Left ventricle myocardium superior (tissue), 1 donor: Measurements from ENCODE around the gene DENND2C. TPM values are rescaled to one million over a fixed set of nuclear protein-coding genes. Genes with fewer than 3 reads are reported as not detected.

Experiments used
- ATAC-seq: fragments of 200-7000 bp; cut with Tn5 transposase; one replicate; pipeline ENCODE4 v1.9.1; 2020; ENCODE audit warnings: mild to moderate bottlenecking, moderate library complexity
- DNase-seq: peaks from one replicate; pipeline ENCODE4 v3.0.0-alpha.2; 2020
- intact Hi-C: fragments of 100-400 bp; cut with micrococcal nuclease; formaldehyde crosslinking; loops from one replicate; pipeline ENCODE4 v1.11.0; 2022
- long read RNA-seq: library from polyadenylated mRNA; unstranded; transcript quantifications from one replicate; pipeline ENCODE4 v2.0.0, GENCODE V29; 2021
- total RNA-seq: library from RNA; stranded (reverse); fragmentation: NEBNext Ultra II Directional; extraction: Animal tissue kit (Norgen Biotek cat#: 25700); gene quantifications from one replicate; pipeline ENCODE4 v1.2.1, GENCODE V29; 2021
- donor health status: DM: no; HTN: yes; CAD: no; lungs with severe emphysema.

DENND2C gene, protein sequence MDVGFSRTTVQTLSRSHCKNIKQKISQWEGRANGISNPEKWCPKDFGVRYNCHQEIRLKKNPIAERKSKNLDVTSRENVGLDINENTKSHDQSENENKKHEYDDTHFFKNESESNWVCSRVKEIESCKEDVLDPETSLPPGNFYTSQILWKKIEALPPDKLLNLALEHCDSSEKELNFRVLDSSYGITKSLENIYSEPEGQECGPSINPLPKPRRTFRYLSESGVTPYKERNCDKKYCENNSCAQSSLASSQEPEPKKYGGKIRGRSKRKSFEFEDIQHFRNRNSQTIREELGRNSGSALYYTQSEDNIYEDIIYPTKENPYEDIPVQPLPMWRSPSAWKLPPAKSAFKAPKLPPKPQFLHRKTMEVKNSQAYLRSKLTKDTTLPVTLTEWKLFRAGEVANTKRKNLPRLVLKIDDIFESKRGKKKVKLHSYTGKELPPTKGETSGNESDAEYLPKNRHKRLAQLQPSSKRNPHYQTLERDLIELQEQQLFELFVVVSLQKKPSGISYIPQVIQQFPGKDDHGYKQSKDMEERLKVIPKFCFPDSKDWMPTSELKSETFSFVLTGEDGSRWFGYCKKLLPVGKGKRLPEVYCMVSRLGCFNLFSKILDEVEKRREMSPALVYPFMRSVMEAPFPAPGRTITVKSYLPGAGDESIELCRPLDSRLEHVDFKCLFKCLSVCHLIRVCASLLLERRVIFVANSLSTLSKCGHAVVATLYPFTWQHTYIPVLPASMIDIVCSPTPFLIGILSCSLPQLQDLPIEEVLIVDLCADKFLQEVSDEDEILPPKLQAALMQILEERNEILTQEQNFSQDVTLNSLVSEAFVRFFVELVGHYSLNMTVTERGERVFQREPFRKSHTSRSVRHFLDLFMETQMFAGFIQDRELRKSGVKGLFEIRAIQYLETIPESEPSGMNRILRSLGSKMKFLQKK
- total RNA-seq, result 4.2 TPM
- long read RNA-seq, partial matches to known transcripts, result 0 of 1 reads
- long read RNA-seq, other reads (novel, unspliced or antisense), result 1 of 1 reads

DNA sequence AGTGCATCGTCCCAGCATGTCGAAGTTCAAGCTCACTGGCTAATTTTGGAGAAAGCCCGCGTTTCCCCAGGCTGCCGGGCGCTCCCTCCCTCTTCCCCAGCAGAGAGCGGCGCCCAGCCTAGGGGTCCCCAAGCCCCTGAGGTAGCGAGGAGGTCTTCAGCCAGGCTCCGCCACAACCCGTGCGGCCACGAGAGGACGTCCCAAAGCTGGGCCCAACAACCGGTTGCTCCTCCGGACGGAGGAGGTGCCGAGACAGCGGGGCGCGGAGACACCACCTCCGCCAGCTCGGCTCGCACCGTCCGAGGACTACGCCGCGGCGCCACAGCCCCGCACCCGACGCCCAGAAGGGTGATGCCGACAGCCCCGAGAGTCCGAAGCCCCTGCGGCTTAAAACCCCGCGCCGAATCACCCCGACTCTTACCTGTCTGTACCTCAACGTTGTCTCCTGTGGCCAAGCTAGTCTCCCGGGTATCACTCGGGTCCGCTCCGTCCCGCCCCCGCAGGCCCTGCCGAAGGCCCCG is at the start of gene DENND2C:
Gene DENND2C (minus strand): TSS at position 488 of the 521 bp plus-strand sequence. CDS start 44,065 bp downstream, outside the sequence.
- intact Hi-C loops, result no loop called here
- peak; percentile 66 for ATAC-seq
- DNase-seq, result no peak

DNA sequence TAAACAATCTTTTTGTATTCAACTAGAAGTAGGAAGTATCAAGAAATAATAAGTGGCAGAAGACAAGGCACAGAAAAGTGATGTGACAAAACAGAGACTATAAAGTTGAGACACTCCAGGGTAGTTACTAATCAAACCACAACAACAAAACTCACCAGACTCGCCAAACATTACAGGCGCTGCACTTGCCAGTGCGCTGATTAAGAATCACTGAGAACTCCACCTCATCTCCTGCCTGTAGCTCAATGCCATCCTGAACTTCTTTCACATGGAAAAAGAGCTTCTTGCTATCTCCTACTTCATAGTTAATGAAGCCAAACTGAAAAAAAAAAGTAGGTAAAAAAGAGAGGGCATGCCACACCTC is 49.6 kb upstream of the DENND2C start:
- intact Hi-C loops, result no loop called here
- ATAC-seq, result no peak
- no peak for DNase-seq

DNA sequence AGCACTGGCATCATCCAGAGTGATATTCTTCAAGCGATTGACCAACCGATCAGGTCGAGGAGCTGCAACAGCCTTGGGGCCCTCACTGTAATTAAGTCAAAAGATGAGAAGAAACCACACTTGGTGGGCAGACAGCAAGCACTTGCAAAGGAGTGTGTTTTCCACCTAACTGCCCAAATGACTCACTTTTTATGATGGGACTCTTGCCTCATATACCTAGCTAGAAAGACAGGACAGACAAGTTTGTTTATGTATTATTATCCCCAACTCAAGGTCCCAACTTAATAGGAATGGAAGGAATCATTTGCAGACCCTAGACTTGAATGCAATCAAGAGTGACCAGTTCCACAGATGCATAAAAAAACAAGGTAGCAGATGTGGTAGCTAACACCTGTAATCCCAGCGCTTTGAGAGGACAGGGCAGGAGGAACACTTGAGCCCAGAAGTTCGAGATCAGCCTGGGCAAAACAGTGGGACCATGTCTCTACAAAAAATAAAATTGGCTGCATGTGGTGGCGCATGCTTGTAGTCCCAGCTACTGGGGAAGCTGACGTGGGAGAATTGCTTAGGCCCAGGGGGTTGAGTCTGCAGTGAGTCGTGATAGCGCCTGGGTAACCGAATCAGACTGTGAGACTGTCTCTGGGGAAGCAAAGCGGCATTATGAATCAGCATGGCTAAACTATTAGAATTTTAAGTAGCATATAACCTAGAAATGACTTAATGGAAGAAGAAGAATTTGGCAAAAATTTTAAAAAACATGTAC is 49.0 kb upstream of the DENND2C start:
- intact Hi-C loops, result no loop called here
- ATAC-seq (no peak), DNase-seq (no peak)

DNA sequence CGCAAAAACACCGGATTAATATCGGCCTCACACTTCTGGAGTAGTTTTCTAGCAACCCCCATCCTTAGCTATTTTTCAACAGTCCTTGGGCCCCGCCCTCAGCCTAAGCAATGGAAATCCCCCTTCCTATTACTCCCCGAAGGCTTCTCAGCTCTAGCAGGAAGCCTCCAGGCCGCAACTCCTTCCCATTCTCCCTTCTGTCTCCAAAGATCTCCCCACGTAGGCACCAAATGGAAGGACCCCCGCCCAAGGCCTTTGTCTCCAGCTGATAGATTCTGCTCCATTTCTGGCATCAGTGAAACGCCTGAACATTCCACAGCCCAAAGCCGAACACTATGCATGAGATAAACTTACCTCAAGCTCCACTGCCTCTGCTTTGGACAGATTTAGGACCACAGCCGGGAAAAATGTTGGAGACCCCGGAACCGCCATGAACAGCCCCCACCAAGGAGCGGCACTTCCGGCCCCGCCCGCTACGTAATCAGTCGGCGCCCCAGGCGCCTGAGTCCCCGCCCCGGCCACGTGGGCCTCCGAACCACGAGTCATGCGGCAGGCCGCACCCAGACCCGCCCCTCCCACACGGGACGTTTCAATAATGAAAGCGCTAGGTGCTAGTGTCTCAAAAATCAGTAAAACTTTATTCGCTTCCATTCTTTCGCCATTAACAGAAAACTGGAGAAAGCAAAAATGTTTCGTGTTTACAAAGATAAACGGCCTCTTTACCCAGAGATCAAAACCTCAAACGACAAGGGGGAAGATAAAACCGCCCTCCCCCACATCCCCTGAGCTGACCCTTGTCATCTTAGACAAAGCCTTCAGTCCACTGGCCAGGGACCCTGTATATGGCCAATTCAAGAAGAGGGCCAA is 46.7 kb upstream of the DENND2C start, which contains the start of gene NRAS:
Gene NRAS (minus strand): TSS at position 468 of the 867 bp plus-strand sequence. CDS start 611 bp downstream, outside the sequence.
- ATAC-seq (peak; percentile 100), DNase-seq (peak; percentile 96)
- intact Hi-C loops, result no loop called here

DNA sequence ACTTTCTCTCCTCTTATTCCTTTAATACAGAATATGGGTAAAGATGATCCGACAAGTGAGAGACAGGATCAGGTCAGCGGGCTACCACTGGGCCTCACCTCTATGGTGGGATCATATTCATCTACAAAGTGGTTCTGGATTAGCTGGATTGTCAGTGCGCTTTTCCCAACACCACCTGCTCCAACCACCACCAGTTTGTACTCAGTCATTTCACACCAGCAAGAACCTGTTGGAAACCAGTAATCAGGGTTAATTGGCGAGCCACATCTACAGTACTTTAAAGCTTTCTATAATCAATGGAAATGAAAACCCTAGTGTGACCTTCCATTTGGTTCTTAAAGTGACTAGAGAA is 46.1 kb upstream of the DENND2C start:
- DNase-seq, result no peak
- intact Hi-C loops, result no loop called here
- ATAC-seq, result peak; percentile 12

DNA sequence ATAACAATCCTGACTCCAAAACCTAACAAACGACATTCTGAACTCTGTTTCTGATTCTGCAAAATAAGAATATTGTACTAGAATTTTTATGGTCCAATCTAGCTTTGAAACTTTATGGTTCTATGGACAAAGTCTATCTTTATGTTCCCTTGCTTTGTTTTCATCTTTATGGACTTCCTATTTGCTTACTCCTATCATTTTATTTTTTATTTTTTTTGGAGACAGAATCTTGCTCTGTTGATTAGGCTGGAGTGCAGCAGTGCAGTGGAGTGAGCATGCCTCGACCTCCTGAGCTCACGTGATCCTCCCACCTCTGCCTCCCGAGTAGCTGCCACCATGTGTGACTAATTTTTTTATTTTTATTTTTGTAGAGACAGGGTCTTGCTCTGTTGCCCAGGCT is 43.1 kb upstream of the DENND2C start:
- ATAC-seq, result no peak

DNA sequence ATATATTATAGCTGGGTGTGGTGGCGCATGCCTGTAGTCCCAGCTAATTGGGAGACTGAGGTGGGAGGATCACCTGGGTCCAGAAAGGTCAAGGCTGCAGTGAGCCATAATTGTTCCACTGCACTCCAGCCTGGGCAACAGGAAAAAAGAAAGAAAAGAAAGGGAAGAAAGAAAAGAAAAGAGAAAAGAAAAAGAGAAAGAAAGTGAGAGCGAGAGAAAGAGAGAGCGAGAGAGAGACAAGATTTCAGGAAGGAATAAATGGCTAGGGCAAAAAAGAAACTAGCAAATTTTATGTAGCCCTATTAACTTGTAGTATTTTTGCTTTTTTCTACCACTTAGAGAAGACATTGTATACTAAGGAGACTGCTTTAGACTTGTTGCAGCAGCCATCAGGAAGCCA is 40.5 kb upstream of the DENND2C start:
- ATAC-seq (no peak), DNase-seq (no peak)
- intact Hi-C loops, result no loop called here

More for the DNA sequence above, 43.1 kb upstream of the DENND2C start:
- no peak for DNase-seq
- intact Hi-C loops, result no loop called here

DNA sequence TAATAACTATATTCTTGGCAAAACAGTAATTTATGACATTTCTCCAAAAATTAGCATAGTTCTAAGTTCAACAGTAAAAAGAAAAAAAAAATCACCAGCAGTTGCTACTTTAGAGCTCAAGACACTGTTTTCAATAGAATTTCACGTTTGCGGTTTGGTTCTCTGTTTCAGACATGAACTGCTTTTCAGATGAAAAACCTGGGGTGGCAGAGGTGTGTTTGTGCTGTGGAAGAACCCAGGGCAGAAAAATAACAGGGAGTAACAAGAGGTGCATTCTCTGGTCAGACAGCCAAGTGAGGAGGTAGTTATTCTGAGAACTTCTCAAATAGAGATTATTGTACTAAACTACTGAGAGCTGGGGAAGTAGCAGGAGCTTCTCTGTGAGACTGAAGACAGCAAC is 37.8 kb upstream of the DENND2C start:
- DNase-seq, result no peak
- intact Hi-C loops, result no loop called here
- ATAC-seq, result no peak

DNA sequence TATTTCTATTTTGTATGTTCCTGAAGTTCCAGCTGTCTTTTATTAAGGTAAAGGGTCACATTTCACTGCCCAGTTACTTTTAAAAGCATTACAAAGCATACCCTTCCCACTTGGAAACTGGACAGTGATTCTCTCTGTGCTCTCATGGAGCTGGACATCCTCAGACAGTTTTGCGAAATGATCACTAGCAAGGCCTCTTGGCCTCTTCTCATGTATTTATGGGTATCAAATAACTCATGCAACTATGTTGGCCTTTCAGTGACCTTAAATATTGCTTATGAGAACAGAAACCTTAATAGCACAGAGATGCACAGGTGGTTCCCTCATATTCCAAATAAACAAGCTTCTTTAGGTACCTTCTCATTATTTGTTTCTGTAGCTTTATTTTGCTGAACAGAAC is 33.4 kb upstream of the DENND2C start:
- ATAC-seq (no peak), DNase-seq (no peak)
- intact Hi-C loops, result no loop called here

DNA sequence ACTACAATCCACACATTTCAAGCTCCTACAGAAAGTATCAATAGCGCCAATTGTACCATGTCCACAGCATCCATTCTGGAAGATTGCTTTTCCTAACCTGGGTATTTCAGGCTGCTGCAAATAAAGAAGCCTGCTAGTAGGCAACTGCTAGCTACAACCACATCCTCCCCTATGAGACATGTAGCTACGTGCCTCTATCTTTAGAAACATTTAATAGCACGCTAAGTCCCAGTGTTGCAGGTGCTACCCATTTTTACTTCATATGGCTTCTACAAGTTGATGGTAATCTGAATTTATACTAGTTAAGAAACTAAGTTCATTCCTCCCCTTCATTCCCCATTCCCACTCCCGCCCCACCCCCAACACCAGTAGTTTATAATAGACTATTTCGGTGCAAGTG is 32.9 kb upstream of the DENND2C start:
- intact Hi-C loops, result no loop called here
- ATAC-seq (no peak), DNase-seq (no peak)

DNA sequence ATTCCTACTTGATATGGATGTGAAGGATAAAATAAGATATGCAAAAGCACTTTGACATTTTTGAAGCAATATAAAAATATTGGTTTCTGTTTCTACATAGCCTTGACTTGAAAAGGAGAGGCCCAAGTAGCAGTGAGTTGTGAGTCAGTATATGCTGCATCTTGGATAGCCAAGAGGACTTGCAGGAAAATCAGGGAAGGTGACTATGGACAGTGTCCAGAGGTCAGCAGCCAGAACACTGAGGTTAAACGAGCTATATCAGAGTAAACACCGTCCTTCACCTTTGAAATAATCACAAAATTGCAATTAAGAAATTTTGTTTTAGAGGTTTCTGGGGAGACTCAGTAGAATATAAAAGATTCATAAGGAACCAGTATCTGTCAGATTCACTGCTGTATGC is 32.1 kb upstream of the DENND2C start:
- ATAC-seq (no peak), DNase-seq (no peak)
- intact Hi-C loops, result no loop called here

DNA sequence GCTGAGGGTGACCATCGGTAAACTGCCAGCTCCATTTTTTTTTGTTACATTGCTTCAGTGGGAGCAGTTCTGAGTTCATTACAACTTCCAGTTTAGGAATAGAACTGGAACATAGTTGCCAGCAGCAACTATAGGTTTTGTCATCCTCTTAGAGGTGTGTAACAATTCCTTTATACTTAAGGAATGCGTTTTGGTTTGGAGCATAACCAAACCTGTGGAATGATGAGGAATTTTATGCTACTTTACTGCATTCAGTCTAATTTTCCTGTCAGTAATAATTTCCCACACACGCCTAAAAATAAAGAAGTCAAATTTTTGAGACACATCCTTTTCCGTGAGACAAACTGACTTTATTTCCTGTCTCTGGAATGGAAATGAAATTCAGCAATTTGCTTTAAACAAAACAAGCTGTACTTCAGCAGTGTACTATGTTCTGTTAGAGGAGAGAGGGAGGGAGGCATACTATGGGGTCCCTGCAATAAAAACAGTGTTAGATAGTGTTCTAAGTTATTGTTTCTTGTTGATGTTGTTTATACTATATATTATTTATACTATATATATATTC is 30.3 kb upstream of the DENND2C start:
- no peak for ATAC-seq

DNA sequence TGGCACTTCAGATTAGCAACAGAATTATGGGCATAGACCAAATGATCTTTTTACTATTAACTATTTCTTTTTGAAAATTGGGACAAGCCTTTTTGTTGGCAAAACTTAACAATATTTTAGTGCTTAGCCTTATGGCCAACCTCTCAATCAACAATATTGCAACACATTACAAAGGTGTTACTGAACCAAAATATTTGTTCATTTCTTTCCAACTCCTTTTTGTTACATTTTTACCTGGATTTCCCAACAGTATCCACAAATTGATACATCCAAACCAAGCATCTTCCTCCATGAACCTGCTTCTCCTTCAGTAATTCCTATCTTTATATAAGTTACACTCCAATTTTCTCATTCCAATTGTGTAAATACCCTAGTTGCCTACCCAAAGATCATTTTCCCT is 27.0 kb upstream of the DENND2C start:
- no peak for ATAC-seq
- DNase-seq, result no peak
- intact Hi-C loops, result no loop called here

More for the DNA sequence above, 30.3 kb upstream of the DENND2C start:
- no peak for DNase-seq
- intact Hi-C loops, result no loop called here

DNA sequence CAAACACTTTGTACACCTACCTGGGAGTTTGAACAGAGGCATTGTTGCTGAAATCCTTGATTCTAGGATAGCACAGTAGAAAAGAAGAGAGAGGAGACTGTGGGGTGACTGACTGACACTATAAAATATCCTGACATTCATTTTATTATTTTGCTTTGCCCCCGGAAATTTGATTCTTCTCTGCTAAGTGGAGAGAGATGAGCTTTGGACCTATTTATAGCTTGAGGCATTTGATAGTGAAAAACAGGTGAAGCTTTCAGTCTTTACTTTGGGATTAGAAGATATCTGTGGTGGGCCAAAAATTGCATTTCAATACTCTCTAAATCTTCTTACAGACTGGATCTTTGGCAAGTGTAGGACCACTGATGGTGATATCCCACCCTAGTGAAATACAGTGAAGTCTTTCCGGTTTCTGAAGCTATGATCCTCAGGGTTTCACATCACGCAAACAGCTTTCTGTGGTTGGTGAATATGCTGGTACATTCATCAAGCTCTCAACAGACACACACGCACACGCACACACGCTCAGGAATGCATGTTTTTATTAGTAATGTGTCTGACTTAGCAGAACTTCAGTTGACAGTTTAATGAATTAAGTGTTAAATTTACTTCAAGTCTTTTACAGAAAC is 25.7 kb upstream of the DENND2C start, which contains the start of gene AMPD1:
Gene AMPD1 (minus strand): TSS at position 117 of the 629 bp plus-strand sequence. CDS start 75 bp downstream, at position 42.
- intact Hi-C loops, result no loop called here
- ATAC-seq (no peak), DNase-seq (no peak)

DNA sequence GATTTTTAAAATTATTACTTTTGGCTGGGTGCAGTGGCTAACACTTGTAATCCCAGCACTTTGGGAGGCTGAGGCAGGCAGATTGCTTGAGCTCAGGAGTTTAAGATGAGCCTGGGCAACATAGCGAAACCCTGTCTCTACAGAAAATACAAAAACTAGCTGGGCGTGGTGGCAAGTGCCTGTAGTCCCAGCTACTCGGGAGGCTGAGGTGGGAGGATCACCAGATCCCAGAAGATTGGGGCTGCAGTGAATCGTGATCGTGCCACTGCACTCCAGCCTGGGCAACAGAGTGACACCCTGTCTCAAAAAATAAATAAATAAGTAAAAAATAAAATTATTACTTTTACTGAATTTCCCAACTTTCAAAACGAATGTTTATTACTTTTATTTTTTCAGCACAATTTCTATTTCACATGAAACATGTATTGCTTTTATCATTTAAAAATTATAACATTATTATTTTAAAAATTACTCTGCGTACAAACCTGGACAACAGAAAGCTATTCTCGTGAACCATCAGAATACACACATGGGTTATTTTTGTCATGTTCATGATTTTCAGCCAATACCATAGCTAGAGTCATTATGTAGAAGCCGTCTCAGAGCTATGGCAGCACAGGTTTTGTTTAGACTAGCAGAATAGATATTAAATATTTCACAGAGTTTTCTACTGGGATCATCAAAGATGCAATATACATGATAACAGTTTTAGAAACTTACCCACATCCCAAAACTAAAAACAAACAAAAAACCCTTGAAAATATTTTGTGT is 24.9 kb upstream of the DENND2C start:
- ATAC-seq (no peak), DNase-seq (no peak)
- intact Hi-C loops, result no loop called here

DNA sequence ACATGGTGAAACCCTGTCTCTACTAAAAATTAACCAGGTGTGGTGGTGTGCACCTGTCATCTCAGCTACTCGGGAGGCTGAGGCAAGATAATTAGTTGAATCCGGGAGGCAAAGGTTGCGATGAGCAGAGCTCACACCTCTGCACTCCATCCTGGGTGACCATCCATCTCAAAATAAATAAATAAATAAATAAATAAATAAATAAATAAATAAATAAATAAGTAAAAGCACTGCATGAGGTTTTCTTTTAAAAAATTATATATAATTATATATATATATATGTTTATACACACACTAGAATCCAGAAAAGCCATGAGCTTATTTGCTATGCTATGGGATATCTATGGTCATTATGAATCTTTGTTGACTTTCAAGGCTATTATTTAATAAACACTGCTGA is 23.1 kb upstream of the DENND2C start:
- intact Hi-C loops, result no loop called here
- ATAC-seq (no peak), DNase-seq (no peak)

DNA sequence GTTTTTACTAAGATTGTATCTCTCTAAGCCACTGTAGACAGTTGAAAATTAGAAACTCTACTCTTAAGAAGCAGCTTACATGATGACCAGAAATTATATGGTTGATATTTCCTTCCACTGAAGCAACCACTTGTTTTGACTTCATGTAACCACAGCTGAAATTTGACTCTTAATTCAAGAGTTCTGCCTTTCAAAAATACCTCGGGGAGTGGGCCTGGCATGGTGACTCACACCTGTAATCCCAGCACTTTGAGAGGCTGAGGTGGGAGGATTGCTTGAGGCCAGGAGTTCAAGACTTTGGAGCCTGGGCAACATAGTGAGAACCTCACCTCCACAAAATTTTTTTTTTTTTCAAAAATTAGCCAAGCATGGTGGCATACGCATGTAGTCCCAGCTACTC is 21.2 kb upstream of the DENND2C start:
- DNase-seq (no peak), ATAC-seq (no peak)
- intact Hi-C loops, result no loop called here
